H1 (cell line): Measurements from ENCODE around the gene MATR3.

Experiments
- CHD2 ChIP-seq: IDR thresholded peaks from 2 replicates; pipeline ENCODE4 v1.6.1; 2012; ENCODE audit warnings: low read length, improper control_type of control experiment
- EZH2 ChIP-seq: fragments of 200-600 bp; sonication (generic); IDR thresholded peaks from 2 replicates; pipeline ENCODE4 v1.7.1; 2012; ENCODE audit warnings: low read depth, mild to moderate bottlenecking, moderate library complexity, low read length, inconsistent platforms; ENCODE audit not compliant: severe bottlenecking
- POLR2A ChIP-seq, 2 experiments: IDR thresholded peaks; 1 replicate in 1 of 2; 2 replicates in 1 of 2; pipeline ENCODE4 v1.6.1; 2011; ENCODE audit warnings: low read depth in 2 of 2, low read length in 2 of 2, mild to moderate bottlenecking in 2 of 2; ENCODE audit errors: control extremely low read depth in 1 of 2
- RAD21 ChIP-seq, 2 experiments: IDR thresholded peaks in 1 of 2; conservative IDR thresholded peaks in 1 of 2; 2 replicates each; pipeline ENCODE4 v1.6.1; 2011; ENCODE audit warnings: low read depth in 2 of 2, low read length in 2 of 2, improper control_type of control experiment in 1 of 2, inconsistent platforms in 1 of 2, mild to moderate bottlenecking in 1 of 2, moderate library complexity in 1 of 2
- RFX5 ChIP-seq: IDR thresholded peaks from 2 replicates; pipeline ENCODE4 v1.6.1; 2011; ENCODE audit warnings: low read depth, low read length, improper control_type of control experiment, borderline replicate concordance
- SP2 ChIP-seq: IDR thresholded peaks from 2 replicates; pipeline ENCODE4 v1.6.1; 2012; ENCODE audit warnings: mild to moderate bottlenecking, low read length, inconsistent platforms
- TAF1 ChIP-seq: IDR thresholded peaks from 2 replicates; pipeline ENCODE4 v1.6.1; 2011; ENCODE audit warnings: mild to moderate bottlenecking, low read depth, low read length
- TF ChIP-seq, protein P1 (sequence below), 3 experiments: IDR thresholded peaks; 1 replicate in 2 of 3; 2 replicates in 1 of 3; pipeline versions ENCODE4 v1.5.1 to v1.6.1; 2011; ENCODE audit warnings: low read length in 3 of 3, mild to moderate bottlenecking in 3 of 3, inconsistent platforms in 2 of 3, low read depth in 1 of 3, moderate library complexity in 1 of 3; ENCODE audit not compliant: insufficient read depth in 1 of 3; ENCODE audit errors: control extremely low read depth in 1 of 3
- TF ChIP-seq, protein P2 (sequence below): IDR thresholded peaks from 2 replicates; pipeline ENCODE4 v1.6.1; 2011; ENCODE audit warnings: low read length, improper control_type of control experiment

DNA sequence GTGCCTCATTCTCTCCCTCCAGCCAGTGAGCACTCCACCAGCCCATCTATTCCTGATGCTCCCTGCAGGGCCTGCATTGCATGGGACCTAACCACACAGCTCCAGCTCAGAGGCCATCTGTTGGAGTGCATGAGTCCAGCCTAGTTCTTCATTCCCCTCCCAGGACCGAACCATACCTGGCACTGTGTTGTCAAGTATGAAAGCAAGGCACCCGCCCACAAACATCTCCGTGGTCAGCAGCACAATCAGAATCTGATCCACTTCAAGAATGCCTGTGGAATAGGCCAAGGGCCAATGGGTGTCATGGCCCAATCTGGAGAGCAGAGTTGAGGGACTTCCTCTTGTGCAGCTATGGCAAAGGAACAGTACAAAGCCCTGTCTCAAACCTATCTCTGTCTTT lies 83.7 kb downstream of the MATR3 start:
- TF ChIP-seq POLR2A (IDR thresholded peaks at IDR 0.05; ENCODE audit: control extremely low read depth in 1 of 2, low read depth in 2 of 2, low read length in 2 of 2) (no peak), CHD2 (no peak), RAD21 (IDR thresholded peaks at IDR 0.05 in 1 of 2, conservative IDR thresholded peaks at IDR 0.05 in 1 of 2; ENCODE audit: low read depth in 2 of 2, low read length in 2 of 2) (no peak), TAF1 (no peak), RFX5 (no peak), SP2 (no peak), EZH2 (no peak)
- TF ChIP-seq, protein P1, sequence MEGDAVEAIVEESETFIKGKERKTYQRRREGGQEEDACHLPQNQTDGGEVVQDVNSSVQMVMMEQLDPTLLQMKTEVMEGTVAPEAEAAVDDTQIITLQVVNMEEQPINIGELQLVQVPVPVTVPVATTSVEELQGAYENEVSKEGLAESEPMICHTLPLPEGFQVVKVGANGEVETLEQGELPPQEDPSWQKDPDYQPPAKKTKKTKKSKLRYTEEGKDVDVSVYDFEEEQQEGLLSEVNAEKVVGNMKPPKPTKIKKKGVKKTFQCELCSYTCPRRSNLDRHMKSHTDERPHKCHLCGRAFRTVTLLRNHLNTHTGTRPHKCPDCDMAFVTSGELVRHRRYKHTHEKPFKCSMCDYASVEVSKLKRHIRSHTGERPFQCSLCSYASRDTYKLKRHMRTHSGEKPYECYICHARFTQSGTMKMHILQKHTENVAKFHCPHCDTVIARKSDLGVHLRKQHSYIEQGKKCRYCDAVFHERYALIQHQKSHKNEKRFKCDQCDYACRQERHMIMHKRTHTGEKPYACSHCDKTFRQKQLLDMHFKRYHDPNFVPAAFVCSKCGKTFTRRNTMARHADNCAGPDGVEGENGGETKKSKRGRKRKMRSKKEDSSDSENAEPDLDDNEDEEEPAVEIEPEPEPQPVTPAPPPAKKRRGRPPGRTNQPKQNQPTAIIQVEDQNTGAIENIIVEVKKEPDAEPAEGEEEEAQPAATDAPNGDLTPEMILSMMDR (IDR thresholded peaks at IDR 0.05; ENCODE audit: control extremely low read depth in 1 of 3, insufficient read depth in 1 of 3, low read depth in 1 of 3, low read length in 3 of 3) = no peak
- TF ChIP-seq, protein P2, sequence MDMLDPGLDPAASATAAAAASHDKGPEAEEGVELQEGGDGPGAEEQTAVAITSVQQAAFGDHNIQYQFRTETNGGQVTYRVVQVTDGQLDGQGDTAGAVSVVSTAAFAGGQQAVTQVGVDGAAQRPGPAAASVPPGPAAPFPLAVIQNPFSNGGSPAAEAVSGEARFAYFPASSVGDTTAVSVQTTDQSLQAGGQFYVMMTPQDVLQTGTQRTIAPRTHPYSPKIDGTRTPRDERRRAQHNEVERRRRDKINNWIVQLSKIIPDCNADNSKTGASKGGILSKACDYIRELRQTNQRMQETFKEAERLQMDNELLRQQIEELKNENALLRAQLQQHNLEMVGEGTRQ = no peak
